HEK293 (cell line): ENCODE data around the gene SLAMF9.

ENCODE experiments used
- CTCF ChIA-PET: fragments of 350-600 bp; formaldehyde crosslinking; extraction: SDS; loops from one replicate; lab custom pipeline; 2021; ENCODE audit warnings: antibody characterized with exemption; lab: Yijun Ruan, JAX
- POLR2A ChIA-PET: fragments of 300-600 bp; formaldehyde crosslinking; extraction: SDS; loops from one replicate; lab custom pipeline; 2020; ENCODE audit warnings: antibody characterized with exemption, inconsistent platforms; lab: Yijun Ruan, JAX
- H3K27ac ChIP-seq: fragments of 200-500 bp; sonication (Bioruptor generic); 2 replicates; pipeline ENCODE4 v1.5.1; 2014; ENCODE audit warnings: low read depth, low read length, control low read depth, inconsistent platforms; ENCODE audit errors: extremely low read depth
- H3K36me3 ChIP-seq, 2 experiments: fragments of 200-500 bp in 1 of 2; sonication (Bioruptor generic) in 1 of 2; 1 replicate in 1 of 2; 2 replicates in 1 of 2; pipeline ENCODE4 v1.5.1; 2014 to 2017; ENCODE audit warnings: inconsistent platforms in 2 of 2, low read length in 2 of 2; ENCODE audit not compliant: control insufficient read depth in 2 of 2, insufficient read depth in 1 of 2
- H3K4me1 ChIP-seq: fragments of 200-500 bp; sonication (Bioruptor generic); 2 replicates; pipeline ENCODE4 v1.5.1; 2014; ENCODE audit warnings: mild to moderate bottlenecking, low read length, inconsistent platforms; ENCODE audit not compliant: control insufficient read depth, insufficient read depth
- H3K4me3 ChIP-seq: 2 replicates; pipeline ENCODE4 v1.5.1; 2011; ENCODE audit warnings: low read depth, mild to moderate bottlenecking, control low read depth, low read length, moderate library complexity
- H3K9me3 ChIP-seq: fragments of 200-500 bp; sonication (Bioruptor generic); 2 replicates; pipeline ENCODE4 v1.5.1; 2014; ENCODE audit warnings: low read depth, low read length, inconsistent platforms; ENCODE audit not compliant: control insufficient read depth, insufficient read depth
- FEZF1 ChIP-seq: fragments of 450-650 bp; formaldehyde crosslinking; IDR thresholded peaks from 2 replicates; pipeline ENCODE4 v1.5.1; 2016; ENCODE audit warnings: missing biosample characterization, missing genetic modification characterization
- IKZF3 ChIP-seq: fragments of 450-650 bp; IDR thresholded peaks from 2 replicates; pipeline ENCODE4 v1.5.0; 2018; ENCODE audit warnings: missing biosample characterization, mild to moderate bottlenecking, missing genetic modification characterization, moderate library complexity
- PRDM1 ChIP-seq: fragments of 450-650 bp; formaldehyde crosslinking; IDR thresholded peaks from 2 replicates; pipeline ENCODE4; 2016; ENCODE audit warnings: missing biosample characterization, missing genetic modification characterization
- REPIN1 ChIP-seq: fragments of 450-650 bp; formaldehyde crosslinking; IDR thresholded peaks from 2 replicates; pipeline ENCODE4 v1.5.1; 2017; ENCODE audit warnings: missing biosample characterization, missing genetic modification characterization, low read depth
- SCRT1 ChIP-seq: fragments of 450-650 bp; formaldehyde crosslinking; IDR thresholded peaks from 2 replicates; pipeline ENCODE4 v1.5.1; 2016; ENCODE audit warnings: missing biosample characterization, missing genetic modification characterization, borderline replicate concordance
- SCRT2 ChIP-seq: fragments of 450-650 bp; formaldehyde crosslinking; IDR thresholded peaks from 2 replicates; pipeline ENCODE4 v1.5.1; 2016; ENCODE audit warnings: missing biosample characterization, missing genetic modification characterization
- SP2 ChIP-seq: fragments of 450-650 bp; formaldehyde crosslinking; IDR thresholded peaks from 2 replicates; pipeline ENCODE4 v1.5.1; 2016; ENCODE audit warnings: missing biosample characterization, missing genetic modification characterization
- TRIM28 ChIP-seq: IDR thresholded peaks from 2 replicates; pipeline ENCODE4 v1.6.1; 2011; ENCODE audit warnings: low read length, control low read depth, borderline replicate concordance
- YY2 ChIP-seq: fragments of 450-650 bp; formaldehyde crosslinking; IDR thresholded peaks from 2 replicates; pipeline ENCODE4 v1.5.1; 2016; ENCODE audit warnings: missing biosample characterization, missing genetic modification characterization
- ZBTB17 ChIP-seq: fragments of 450-650 bp; formaldehyde crosslinking; IDR thresholded peaks from 2 replicates; pipeline ENCODE4 v1.5.1; 2016; ENCODE audit warnings: missing biosample characterization, missing genetic modification characterization
- ZBTB7A ChIP-seq: fragments of 450-650 bp; formaldehyde crosslinking; IDR thresholded peaks from 2 replicates; pipeline ENCODE4 v1.5.1; 2016; ENCODE audit warnings: low read depth, missing biosample characterization, missing genetic modification characterization
- ZBTB8A ChIP-seq: fragments of 450-650 bp; formaldehyde crosslinking; IDR thresholded peaks from 2 replicates; pipeline ENCODE4 v1.5.1; 2016; ENCODE audit warnings: missing biosample characterization, missing genetic modification characterization
- ZEB2 ChIP-seq: fragments of 450-650 bp; formaldehyde crosslinking; IDR thresholded peaks from 2 replicates; pipeline ENCODE4 v1.5.1; 2016; ENCODE audit warnings: missing biosample characterization, missing genetic modification characterization
- ZNF133 ChIP-seq: fragments of 450-650 bp; formaldehyde crosslinking; IDR thresholded peaks from 2 replicates; pipeline ENCODE4 v1.5.1; 2016; ENCODE audit warnings: missing biosample characterization, missing genetic modification characterization
- ZNF138 ChIP-seq: fragments of 450-650 bp; formaldehyde crosslinking; IDR thresholded peaks from 2 replicates; pipeline ENCODE4 v1.5.1; 2016; ENCODE audit warnings: missing biosample characterization, missing genetic modification characterization, borderline replicate concordance
- ZNF148 ChIP-seq: fragments of 450-650 bp; formaldehyde crosslinking; IDR thresholded peaks from 2 replicates; pipeline ENCODE4 v1.5.0; 2017; ENCODE audit warnings: missing biosample characterization, missing genetic modification characterization, borderline replicate concordance
- ZNF155 ChIP-seq: fragments of 450-650 bp; formaldehyde crosslinking; IDR thresholded peaks from 2 replicates; pipeline ENCODE4 v1.5.1; 2016; ENCODE audit warnings: missing biosample characterization, missing genetic modification characterization
- ZNF19 ChIP-seq: fragments of 450-650 bp; formaldehyde crosslinking; IDR thresholded peaks from 2 replicates; pipeline ENCODE4; 2016; ENCODE audit warnings: missing biosample characterization, missing genetic modification characterization, low read depth
- ZNF2 ChIP-seq: fragments of 450-650 bp; formaldehyde crosslinking; IDR thresholded peaks from 2 replicates; pipeline ENCODE4 v1.5.1; 2016; ENCODE audit warnings: missing biosample characterization, missing genetic modification characterization
- ZNF266 ChIP-seq: fragments of 450-650 bp; formaldehyde crosslinking; IDR thresholded peaks from 2 replicates; pipeline ENCODE4 v1.5.1; 2016; ENCODE audit warnings: missing biosample characterization, missing genetic modification characterization, low read depth
- ZNF391 ChIP-seq: fragments of 450-650 bp; formaldehyde crosslinking; IDR thresholded peaks from 2 replicates; pipeline ENCODE4 v1.5.1; 2016; ENCODE audit warnings: low read depth, missing biosample characterization, missing genetic modification characterization, borderline replicate concordance
- ZNF426 ChIP-seq: fragments of 450-650 bp; formaldehyde crosslinking; IDR thresholded peaks from 2 replicates; pipeline ENCODE4 v1.5.1; 2017; ENCODE audit warnings: missing biosample characterization, missing genetic modification characterization, mild to moderate bottlenecking, inconsistent platforms, moderate library complexity
- ZNF510 ChIP-seq: fragments of 450-650 bp; formaldehyde crosslinking; IDR thresholded peaks from 2 replicates; pipeline ENCODE4 v1.5.1; 2018; ENCODE audit warnings: mild to moderate bottlenecking, missing genetic modification characterization, missing biosample characterization; ENCODE audit not compliant: insufficient replicate concordance
- ZNF529 ChIP-seq: fragments of 450-650 bp; formaldehyde crosslinking; IDR thresholded peaks from 2 replicates; pipeline ENCODE4 v1.5.1; 2017; ENCODE audit warnings: missing genetic modification characterization, missing biosample characterization; ENCODE audit not compliant: insufficient replicate concordance
- ZNF600 ChIP-seq: fragments of 450-650 bp; formaldehyde crosslinking; IDR thresholded peaks from 2 replicates; pipeline ENCODE4 v1.5.1; 2016; ENCODE audit warnings: missing biosample characterization, missing genetic modification characterization
- ZNF621 ChIP-seq: fragments of 450-650 bp; formaldehyde crosslinking; IDR thresholded peaks from 2 replicates; pipeline ENCODE4 v1.5.1; 2017; ENCODE audit warnings: missing biosample characterization, missing genetic modification characterization
- ZNF701 ChIP-seq: fragments of 450-650 bp; formaldehyde crosslinking; IDR thresholded peaks from 2 replicates; pipeline ENCODE4 v1.5.1; 2016; ENCODE audit warnings: missing biosample characterization, missing genetic modification characterization
- ZXDB ChIP-seq: fragments of 450-650 bp; formaldehyde crosslinking; IDR thresholded peaks from 2 replicates; pipeline ENCODE4 v1.5.1; 2016; ENCODE audit warnings: missing biosample characterization, missing genetic modification characterization

Gene SLAMF9

GRCh38 chr1:159952932-159953331 lies 1.1 kb downstream of the SLAMF9 start:
- CTCF ChIA-PET, result interaction anchor here (0.6 to 10.8 kb wide), 5 partner anchors 16 to 155 kb away, joined by 3 to 87 read pairs (median 4); no protein-coding TSS in a partner anchor
- H3K4me1 ChIP-seq, result no peaks in the 10 kb centered on the region
- TF ChIP-seq ZNF155 (tag by site-specific recombination) (no peak), ZNF510 (no peak), SCRT1 (tag by site-specific recombination) (0 out of 2 replicates have a peak, but pooled peaks have one; percentile 68), SCRT2 (tag by site-specific recombination) (peak; percentile 91)
- TF ChIP-seq, all 188 proteins: peak for 2
- POLR2A ChIA-PET, result no interaction called here
- H3K4me3 ChIP-seq, result no peak overlapping the region
- H3K9me3 ChIP-seq, result no peaks in the 10 kb centered on the region
- no peaks in the 10 kb centered on the region for H3K36me3 ChIP-seq
- no peak overlapping the region for H3K27ac ChIP-seq

DNA sequence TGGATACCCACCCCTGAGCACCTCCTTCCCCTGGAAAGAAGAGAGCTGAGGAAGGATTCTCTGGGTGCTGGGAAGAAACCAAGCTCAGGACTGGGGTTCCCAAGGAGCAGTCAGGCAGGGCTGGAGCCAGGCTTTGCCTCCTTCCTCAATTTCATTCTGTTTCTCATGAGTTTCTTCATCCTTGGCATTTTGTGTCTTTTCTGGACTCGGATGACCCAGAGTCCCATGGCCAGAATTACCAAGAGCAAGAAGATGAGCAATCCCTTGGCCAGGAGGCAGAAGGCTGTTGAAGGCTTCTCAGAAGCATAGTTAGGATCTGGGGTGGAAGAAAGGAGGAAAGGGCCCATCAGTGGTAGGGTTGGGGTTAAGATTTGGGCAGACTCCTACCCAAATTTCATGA lies 2.5 kb downstream of the SLAMF9 start:
- CTCF ChIA-PET, result interaction anchor here (0.6 to 10.8 kb wide), 2 partner anchors 27 to 56 kb away, joined by 4 to 87 read pairs; no protein-coding TSS in a partner anchor

GRCh38 chr1:159951016-159951415 lies 3.0 kb downstream of the SLAMF9 start:
- Histone ChIP-seq H3K4me1 (no peaks in the 10 kb centered on the region), H3K27ac (no peak overlapping the region), H3K36me3 (no peaks in the 10 kb centered on the region), H3K4me3 (no peak overlapping the region), H3K9me3 (no peaks in the 10 kb centered on the region)
- ChIA-PET CTCF (interaction anchor here (10.8 kb wide), 1 partner anchor 56 kb away, joined by 87 read pairs; no protein-coding TSS in a partner anchor), POLR2A (no interaction called here)
- TF ChIP-seq TRIM28, result no peak
- no peak for TF ChIP-seq REPIN1 (tag by site-specific recombination)
- no peak for TF ChIP-seq PRDM1 (tag by site-specific recombination)
- no peak for TF ChIP-seq ZNF391
- no peak for TF ChIP-seq ZNF148 (tag by site-specific recombination)
- no peak for TF ChIP-seq ZNF621 (tag by site-specific recombination)
- TF ChIP-seq ZNF426 (tag by site-specific recombination), result no peak
- no peak for TF ChIP-seq ZNF600
- no peak for TF ChIP-seq ZNF701 (tag by site-specific recombination)
- no peak for TF ChIP-seq FEZF1 (tag by site-specific recombination)
- TF ChIP-seq YY2 (tag by site-specific recombination), result no peak
- no peak for TF ChIP-seq ZNF19 (tag by site-specific recombination)
- TF ChIP-seq ZBTB8A (tag by site-specific recombination), result no peak
- TF ChIP-seq ZXDB (tag by site-specific recombination), result no peak
- no peak for TF ChIP-seq ZNF2 (tag by site-specific recombination)
- no peak for TF ChIP-seq ZNF138 (tag by site-specific recombination)
- TF ChIP-seq ZNF266 (tag by site-specific recombination), result no peak
- TF ChIP-seq SP2 (tag by site-specific recombination), result no peak
- no peak for TF ChIP-seq ZNF133 (tag by site-specific recombination)

More for the DNA sequence above, 2.5 kb downstream of the SLAMF9 start:
- Histone ChIP-seq H3K9me3 (no peaks in the 10 kb centered on the region), H3K27ac (no peak overlapping the region), H3K4me3 (no peak overlapping the region), H3K36me3 (no peaks in the 10 kb centered on the region), H3K4me1 (no peaks in the 10 kb centered on the region)
- TF ChIP-seq ZNF529 (tag by site-specific recombination) (no peak), ZBTB17 (no peak), ZEB2 (tag by site-specific recombination) (no peak), IKZF3 (tag by site-specific recombination) (no peak), SCRT1 (tag by site-specific recombination) (no peak), ZBTB7A (tag by site-specific recombination) (no peak)
- POLR2A ChIA-PET, result no interaction called here
